ENCODE results near the gene OR51S1. TPM values are rescaled to one million over a fixed set of nuclear protein-coding genes. Genes with fewer than 3 reads are reported as not detected.
"Not testable (repeated sequence)": the region's sequence is repeated elsewhere in the genome, so short reads cannot be mapped to it uniquely, and the experiment has no call there.

Gene OR51S1
- total RNA-seq, 3 donors from 2014 or later, result not detected

GRCh38 chr11:4809246-4809645 lies 39.8 kb downstream of the OR51S1 start:
- H3K9me3 ChIP-seq, result no peaks in the 10 kb centered on the region
- DNase-seq (ENCODE audit: low spot score in 2 of 2), result no peak
- no peaks in the 10 kb centered on the region for H3K36me3 ChIP-seq
- TF ChIP-seq CTCF (IDR thresholded peaks at IDR 0.05) (no peak), POLR2AphosphoS5 (IDR thresholded peaks at IDR 0.05) (no peak), POLR2A (IDR thresholded peaks at IDR 0.05) (no peak)
- no peaks in the 10 kb centered on the region for H3K4me1 ChIP-seq
- no peaks in the 10 kb centered on the region for H3K27me3 ChIP-seq
- no peak overlapping the region for H3K4me3 ChIP-seq
- no peak overlapping the region for H3K27ac ChIP-seq
- intact Hi-C loops (cut with DNase I; ENCODE audit: low total_unique reads), result no loop called here

- Histone ChIP-seq H3K4me3 (no peak overlapping the region), H3K36me3 (no peaks in the 10 kb centered on the region), H3K4me1 (no peaks in the 10 kb centered on the region), H3K9me3 (no peaks in the 10 kb centered on the region), H3K27ac (no peak overlapping the region), H3K27me3 (no peaks in the 10 kb centered on the region)
- intact Hi-C loops (cut with DNase I; ENCODE audit: low total_unique reads), result no loop called here
- no peak for DNase-seq (ENCODE audit: low spot score in 2 of 2)
- TF ChIP-seq POLR2A (IDR thresholded peaks at IDR 0.05) (no peak), POLR2AphosphoS5 (IDR thresholded peaks at IDR 0.05) (no peak), CTCF (IDR thresholded peaks at IDR 0.05) (no peak)
Measured at GRCh38 chr11:4808476-4808875, 40.5 kb downstream of the OR51S1 start.

- TF ChIP-seq POLR2AphosphoS5 (IDR thresholded peaks at IDR 0.05) (no peak), CTCF (IDR thresholded peaks at IDR 0.05) (no peak), POLR2A (IDR thresholded peaks at IDR 0.05) (no peak)
- H3K36me3 ChIP-seq, result no peaks in the 10 kb centered on the region
- H3K4me1 ChIP-seq, result no peaks in the 10 kb centered on the region
- no peak within 1 kb of the TSS for H3K27ac ChIP-seq
- H3K27me3 ChIP-seq, result no peaks in the 10 kb centered on the region
- no peak within 1 kb of the TSS for H3K4me3 ChIP-seq
- no peaks in the 10 kb centered on the region for H3K9me3 ChIP-seq
- DNase-seq (ENCODE audit: low spot score in 2 of 2), result no peak
- intact Hi-C loops (cut with DNase I; ENCODE audit: low total_unique reads), result no loop called here
Measured at GRCh38 chr11:4804280-4804679, 44.7 kb downstream of the OR51S1 start, which contains the start of gene OR52R1. OR52R1 (minus strand) TSS chr11:4804380; CDS start chr11:4804380, 0 bp downstream.

GRCh38 chr11:4801316-4801715 lies 47.7 kb downstream of the OR51S1 start:
- intact Hi-C loops (cut with DNase I; ENCODE audit: low total_unique reads); DNase-seq (ENCODE audit: low spot score in 2 of 2); H3K36me3 ChIP-seq: not testable (repeated sequence)

GRCh38 chr11:4798427-4799183 lies 50.4 kb downstream of the OR51S1 start:
- H3K27me3 ChIP-seq, result no peaks in the 10 kb centered on the region
- H3K4me1 ChIP-seq, result no peaks in the 10 kb centered on the region
- no peak for TF ChIP-seq POLR2AphosphoS5 (IDR thresholded peaks at IDR 0.05)
- no peak for TF ChIP-seq CTCF (IDR thresholded peaks at IDR 0.05)
- no peak for TF ChIP-seq POLR2A (IDR thresholded peaks at IDR 0.05)
- H3K9me3 ChIP-seq, result no peaks in the 10 kb centered on the region
- H3K4me3 ChIP-seq, result no peak overlapping the region
- no peak overlapping the region for H3K27ac ChIP-seq
- intact Hi-C loops (cut with DNase I; ENCODE audit: low total_unique reads), result loop anchor here (1.0 kb wide), 1 partner anchor 14 kb away; no protein-coding TSS in a partner anchor
- no peaks in the 10 kb centered on the region for H3K36me3 ChIP-seq
- no peak for DNase-seq (ENCODE audit: low spot score in 2 of 2)

More at GRCh38 chr11:4801316-4801715, 47.7 kb downstream of the OR51S1 start:
- not testable (repeated sequence) for H3K27me3 ChIP-seq, H3K27ac ChIP-seq, H3K9me3 ChIP-seq, H3K4me3 ChIP-seq, H3K4me1 ChIP-seq

Other genes starting within 250 kb of the OR51S1 start
- gene TRIM68, start 241.0 kb downstream of the OR51S1 start, total RNA-seq, result 10 to 100 TPM; 12.6 to 30.0 (median 19.3) TPM
- gene OR51D1, start 211.7 kb downstream of the OR51S1 start, total RNA-seq, result not detected
- gene OR51E1, start 205.2 kb downstream of the OR51S1 start, total RNA-seq, result under 1 TPM; 0.29 to 0.33 (median 0.32) TPM
- not detected for gene OR51E2, start 151.4 kb downstream of the OR51S1 start, total RNA-seq
- gene MMP26, start 144.4 kb downstream of the OR51S1 start, total RNA-seq, result not detected
- gene OR51F1, start 79.3 kb downstream of the OR51S1 start, total RNA-seq, result not detected
- not detected for gene OR52R1, start 44.8 kb downstream of the OR51S1 start, total RNA-seq
- not detected for gene OR51F2, start 27.9 kb downstream of the OR51S1 start, total RNA-seq
- not detected for gene OR51T1, start 32.7 kb upstream of the OR51S1 start, total RNA-seq
- gene OR51A7, start 54.6 kb upstream of the OR51S1 start, total RNA-seq, result not detected
- not detected for gene OR51G2, start 70.1 kb upstream of the OR51S1 start, total RNA-seq
- not detected for gene OR51G1, start 75.1 kb upstream of the OR51S1 start, total RNA-seq
- gene OR51A4, start 98.4 kb upstream of the OR51S1 start, total RNA-seq, result not detected
- gene OR51A2, start 106.5 kb upstream of the OR51S1 start, total RNA-seq, result not detected
- not detected for gene OR51L1, start 145.6 kb upstream of the OR51S1 start, total RNA-seq
- not detected for gene OR52J3, start 197.3 kb upstream of the OR51S1 start, total RNA-seq
- gene OR52E2, start 210.4 kb upstream of the OR51S1 start, total RNA-seq, result not detected
- not detected for gene OR52E1, start 220.4 kb upstream of the OR51S1 start, total RNA-seq